Hematopoietic multipotent progenitor cell treated with erythropoietin and hydrocortisone succinate and interleukin-3 and kit ligand, for 17 days (in vitro differentiated cells): ENCODE measurements around the gene APBB1.

ENCODE experiments used
- DNase-seq: peaks from one replicate; pipeline ENCODE4 v3.0.0-alpha.2; 2015; ENCODE audit warnings: low spot score

Gene APBB1

GRCh38 chr11:6419009-6419631 is at the start of gene APBB1:
TSS of gene APBB1 (minus strand) at chr11:6419094. CDS start at chr11:6411347, 7,747 bp downstream.
- DNase-seq, result peak; percentile 28

DNA sequence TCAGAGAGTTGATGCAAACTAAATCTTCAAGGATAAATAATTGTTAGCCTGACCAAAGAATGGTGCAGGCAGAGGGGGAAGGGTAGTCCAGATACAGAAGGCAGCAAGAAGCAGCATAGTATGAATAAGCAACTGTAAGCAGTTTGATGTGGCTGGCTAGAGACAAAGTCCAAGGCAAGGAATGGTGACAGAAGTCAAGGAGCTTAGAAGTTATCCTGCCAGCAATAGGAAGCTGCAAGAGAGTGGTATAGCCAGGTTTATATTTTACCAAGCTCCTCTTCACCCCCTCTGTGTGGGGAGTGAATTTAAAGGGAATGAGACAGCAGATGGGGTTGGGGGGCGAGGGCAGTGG is 40.2 kb upstream of the APBB1 start:
- no peak for DNase-seq

GRCh38 chr11:6458352-6459098 is 39.6 kb upstream of the APBB1 start:
- DNase-seq, result no peak

DNA sequence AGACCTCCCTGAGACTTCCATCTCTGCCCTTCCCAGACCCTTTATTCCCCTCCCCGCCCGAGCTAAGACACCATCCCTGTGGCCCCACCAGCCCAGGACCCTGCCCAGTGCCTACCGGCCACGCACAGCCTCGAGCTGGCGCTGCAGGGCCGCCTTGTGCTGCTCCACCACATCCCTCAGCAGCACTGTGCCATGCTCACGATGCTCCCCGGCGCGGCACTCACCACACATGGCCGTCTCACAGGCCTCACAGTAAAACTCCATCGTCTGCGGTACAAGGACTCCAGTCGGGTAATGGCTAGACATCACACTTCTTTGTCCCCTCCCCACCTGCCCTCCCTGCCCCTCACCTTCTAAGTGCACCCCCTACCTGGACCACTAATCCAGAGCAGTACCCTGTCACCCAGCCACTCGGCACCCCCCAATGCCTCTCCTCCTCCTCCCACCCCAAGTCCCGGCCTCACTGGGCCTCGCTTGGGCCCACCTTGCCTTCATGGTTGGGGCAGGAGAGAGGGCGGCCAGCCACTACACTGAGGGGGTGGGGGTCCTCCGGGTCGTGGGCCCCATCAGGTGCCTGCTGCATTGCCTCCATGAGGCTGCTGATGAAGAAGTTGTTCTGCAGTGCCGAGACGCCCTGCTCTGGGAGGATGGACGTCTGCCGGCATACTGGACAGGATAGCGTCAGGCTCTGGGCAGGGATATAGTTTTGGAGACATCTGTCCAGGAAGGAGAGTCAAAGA is 38.9 kb upstream of the APBB1 start:
- no peak for DNase-seq

DNA sequence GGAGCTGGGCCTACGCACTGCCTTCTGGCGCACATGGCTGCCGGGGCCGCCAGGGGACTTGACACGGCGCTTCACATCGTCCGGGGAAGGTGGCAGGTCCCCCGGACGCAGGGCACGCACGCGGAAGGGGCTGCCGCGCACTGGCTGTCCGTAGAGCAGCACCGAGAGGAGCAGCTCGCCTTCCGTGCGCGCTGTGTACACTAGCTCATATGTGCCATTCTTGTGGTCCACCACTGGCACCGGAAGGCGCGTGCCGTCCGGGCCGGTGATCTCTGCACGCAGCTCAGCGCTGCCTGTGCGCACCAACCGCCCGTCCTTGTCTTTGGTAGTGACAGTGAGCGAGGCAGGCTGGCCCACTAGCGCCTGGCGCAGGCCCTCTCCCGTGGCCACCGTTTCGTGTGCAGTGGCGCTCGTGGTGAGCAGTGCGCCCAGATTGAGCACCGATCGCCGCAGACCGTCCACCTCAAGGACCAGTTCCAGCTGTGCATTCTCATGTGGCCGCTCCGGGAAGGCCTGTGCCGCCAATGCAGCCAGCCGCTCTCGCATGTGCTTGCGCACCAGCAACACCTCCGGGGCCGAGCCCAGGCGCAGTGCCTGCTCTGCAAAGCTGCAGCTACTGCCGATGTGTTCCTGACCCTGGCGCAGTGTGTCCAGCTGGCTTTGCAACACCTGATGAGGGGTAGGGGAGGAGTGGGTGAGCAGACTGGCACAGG is 37.6 kb upstream of the APBB1 start:
- no peak for DNase-seq

GRCh38 chr11:6455070-6455469 is 36.2 kb upstream of the APBB1 start:
- DNase-seq, result no peak

- DNase-seq, result no peak
These were observed 34.3 kb upstream of the APBB1 start for GRCh38 chr11:6453152-6453551.

DNA sequence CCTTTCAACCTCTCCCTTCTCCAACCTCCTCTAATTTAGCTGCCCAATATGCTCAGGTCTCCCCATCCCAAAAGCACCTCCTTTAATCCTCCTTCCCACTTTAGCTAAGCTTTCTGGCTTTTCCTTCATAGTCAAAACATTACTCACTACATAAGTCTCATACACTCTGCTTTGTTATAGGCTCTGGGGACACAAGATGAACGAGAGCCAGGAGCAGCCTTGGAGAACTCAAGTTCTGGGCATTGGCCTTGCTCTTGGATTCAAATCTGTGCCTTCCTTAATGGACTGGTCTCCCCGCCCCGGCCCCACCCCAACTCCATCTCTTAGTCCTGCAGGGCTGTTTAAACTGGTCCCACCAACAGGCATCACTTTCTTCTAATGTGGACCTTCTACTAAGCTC is 33.3 kb upstream of the APBB1 start:
- DNase-seq, result no peak

- no peak for DNase-seq
These were observed 29.7 kb upstream of the APBB1 start for GRCh38 chr11:6448574-6448973.

- peak; percentile 60 for DNase-seq
These were observed 24.5 kb upstream of the APBB1 start for GRCh38 chr11:6443269-6444003.

GRCh38 chr11:6442441-6442840 is 23.5 kb upstream of the APBB1 start:
- DNase-seq, result no peak

DNA sequence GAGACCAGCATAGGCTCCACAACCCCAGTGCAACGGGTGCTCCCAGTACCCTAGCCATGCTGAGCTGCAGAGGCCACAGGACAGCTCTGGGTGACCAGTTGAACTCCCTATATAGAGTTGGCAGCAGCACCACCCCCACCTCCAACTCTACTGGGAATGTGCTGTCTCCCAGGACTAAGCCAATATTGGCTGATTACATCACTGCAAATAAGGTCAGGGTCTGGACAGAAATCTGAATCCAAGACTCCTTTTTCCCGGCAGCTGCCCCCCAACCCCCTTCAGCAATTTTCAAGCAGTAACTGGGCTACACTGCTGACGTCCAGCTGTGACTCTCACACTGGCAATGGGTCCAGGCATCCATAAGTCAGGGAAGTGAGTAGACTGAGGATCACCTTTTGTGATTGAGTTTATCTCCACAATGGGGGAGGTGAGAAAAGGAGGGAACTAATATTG is 22.0 kb upstream of the APBB1 start, which contains the start of gene HPX:
Gene HPX (minus strand): TSS at position 82 of the 453 bp plus-strand sequence. CDS start 24 bp downstream, at position 58.
- DNase-seq, result no peak

DNA sequence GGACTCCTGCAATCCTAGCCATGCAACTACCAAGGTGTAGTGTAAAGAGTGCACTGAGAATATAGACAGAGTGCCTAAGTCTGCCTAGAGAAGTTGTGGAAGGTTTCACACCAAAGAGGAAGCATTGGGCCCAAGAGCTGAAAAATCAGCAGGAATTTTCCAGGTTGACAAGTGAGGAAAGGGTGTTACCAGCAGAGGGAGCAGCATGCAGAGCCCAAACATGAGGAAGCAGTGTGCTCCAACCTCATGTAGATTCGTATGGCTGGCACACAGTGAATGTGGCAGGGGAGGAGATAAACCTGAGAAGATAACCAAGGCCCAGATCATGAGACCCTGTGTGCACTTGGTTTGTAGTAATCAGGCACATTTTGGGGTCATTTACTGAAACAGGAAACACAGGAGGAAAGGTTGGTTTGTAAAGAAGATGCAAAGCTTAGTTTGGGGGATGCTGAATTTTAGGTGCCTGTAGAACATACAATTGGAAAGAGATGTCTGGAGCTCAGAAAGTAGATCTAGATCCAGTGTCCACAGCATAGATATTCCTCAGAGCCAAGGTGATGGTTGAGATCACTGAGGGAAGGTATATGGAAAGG is 20.2 kb upstream of the APBB1 start:
- DNase-seq, result peak; percentile 61

DNA sequence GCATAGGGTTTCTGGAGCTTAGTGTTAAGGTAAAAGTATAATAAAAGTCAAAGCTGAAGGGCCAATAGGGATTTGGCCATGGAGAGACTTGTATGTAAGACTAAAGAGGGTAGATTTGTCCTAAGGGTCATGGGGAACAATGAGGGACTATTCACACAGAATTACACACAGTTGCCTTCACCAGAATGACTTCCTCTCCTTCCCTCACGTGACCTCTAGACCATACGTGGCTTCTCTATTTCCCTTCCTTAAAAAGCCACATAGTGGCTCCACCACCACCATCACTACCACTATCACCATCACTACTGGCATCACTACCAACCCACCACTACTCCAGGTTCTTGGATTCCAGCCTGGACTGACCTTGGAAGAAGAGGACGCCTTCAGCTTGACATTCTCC is 19.1 kb upstream of the APBB1 start:
- DNase-seq, result no peak

DNA sequence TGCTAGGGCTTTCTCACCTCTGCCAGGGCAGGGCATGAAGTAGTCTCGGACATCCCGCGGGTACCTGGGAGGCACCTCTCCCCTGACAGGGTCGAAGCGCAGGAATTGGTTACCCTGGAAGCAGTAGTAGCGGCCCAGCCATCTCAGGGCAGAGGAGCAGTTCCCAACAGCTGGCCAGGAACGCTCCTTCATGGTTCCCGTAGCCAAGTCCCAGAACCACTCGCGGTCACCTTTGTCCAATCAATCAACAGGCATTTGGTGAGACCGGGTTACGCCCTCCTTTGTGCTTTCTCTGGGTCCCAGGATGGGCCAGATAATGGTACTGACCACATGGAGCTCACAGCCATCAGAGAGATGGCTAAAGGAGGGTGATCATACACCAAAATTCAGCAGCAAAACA is 18.5 kb upstream of the APBB1 start:
- no peak for DNase-seq

DNA sequence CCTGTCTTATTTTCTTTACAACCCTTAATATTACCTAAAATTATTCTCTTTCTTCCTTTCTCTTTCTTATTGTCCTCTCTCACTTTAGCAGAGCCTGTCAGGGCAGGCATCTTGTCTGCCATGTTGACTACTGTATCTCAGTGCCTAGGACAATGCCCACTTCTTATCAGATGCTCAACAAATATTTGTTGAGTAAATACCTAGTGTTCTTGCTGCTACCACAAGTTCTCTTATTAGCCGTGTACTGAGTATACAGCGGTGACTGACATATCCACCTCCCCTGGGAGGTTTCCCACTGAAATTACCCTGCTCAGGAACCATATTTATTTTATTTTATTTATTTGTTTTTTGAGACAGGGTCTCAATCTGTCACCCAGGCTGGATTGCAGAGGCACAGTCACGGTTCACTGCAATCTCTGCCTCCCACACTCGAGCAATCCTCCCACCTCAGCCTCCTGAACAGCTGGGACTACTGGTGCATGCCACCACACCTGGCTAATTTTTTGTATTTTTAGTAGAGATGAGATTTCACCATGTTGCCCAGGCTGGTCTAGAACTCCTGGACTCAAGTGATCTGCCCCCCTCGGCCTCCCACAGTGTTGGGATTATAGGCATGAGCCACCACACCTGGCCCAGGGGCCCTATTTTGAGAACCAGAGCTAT is 15.2 kb upstream of the APBB1 start:
- DNase-seq, result no peak

DNA sequence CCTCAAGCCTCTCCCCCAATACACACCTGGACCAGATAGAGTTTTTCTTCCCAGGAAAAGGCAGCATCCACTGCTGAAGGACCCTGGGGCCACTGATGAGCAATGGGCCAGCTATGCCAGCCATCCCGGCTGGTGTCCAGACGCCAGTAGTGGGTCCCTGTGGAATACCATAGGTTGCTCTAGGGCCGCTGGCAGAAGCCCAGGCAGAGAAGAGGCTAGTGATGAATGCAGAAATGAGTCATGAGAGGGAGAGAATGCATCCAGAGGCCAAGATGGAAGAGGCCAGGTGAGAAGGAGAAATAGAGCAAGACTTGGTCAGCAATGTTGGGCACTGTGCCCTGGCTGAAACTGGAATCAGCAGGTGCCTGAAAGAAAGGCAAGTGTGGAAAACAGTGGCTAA is 13.0 kb upstream of the APBB1 start:
- DNase-seq, result no peak

GRCh38 chr11:6427516-6427915 is 8.6 kb upstream of the APBB1 start:
- no peak for DNase-seq

DNA sequence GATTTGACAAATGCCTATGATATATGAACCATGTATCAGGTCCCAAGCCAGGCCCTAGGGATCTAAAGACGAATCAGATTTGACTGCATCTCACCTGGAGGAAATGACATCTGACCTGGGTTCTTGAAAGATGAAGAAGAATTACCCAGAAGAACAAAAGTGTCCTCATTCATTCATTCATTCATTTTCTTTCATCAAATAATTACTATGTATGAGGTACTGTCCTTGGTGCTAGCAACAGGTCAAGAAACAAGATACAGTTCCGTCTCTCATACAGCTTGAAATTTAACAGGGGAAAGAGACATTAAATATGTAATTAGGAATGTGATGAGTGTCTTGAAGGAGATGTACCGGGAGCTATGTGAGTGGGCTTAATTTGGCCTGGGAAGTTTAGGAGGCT is 1.8 kb upstream of the APBB1 start:
- DNase-seq, result no peak

DNA sequence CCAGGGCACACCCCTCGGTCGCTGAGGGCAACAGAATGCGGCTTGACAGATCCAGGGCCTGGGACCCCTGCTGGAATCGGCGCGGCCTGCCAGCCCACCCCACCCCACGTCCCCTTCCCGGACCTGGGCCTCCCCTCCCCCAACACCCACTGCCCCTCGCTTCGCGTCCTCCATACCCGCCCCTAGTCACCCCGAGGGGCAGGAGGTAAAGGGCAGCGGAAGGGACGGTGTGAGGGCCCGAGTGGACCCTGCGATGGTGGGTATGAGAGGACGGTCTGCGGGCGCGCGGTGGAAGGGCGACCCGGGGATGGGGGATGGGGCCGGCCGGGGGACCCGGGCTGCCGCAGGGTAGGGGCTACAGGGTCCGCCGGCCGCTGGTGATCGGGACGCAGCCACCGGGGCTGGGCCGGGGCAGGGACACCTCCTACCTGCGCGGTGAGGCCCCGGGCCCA is 311 bp downstream of the APBB1 start:
- no peak for DNase-seq
